GM10248 (cell line): ENCODE results near the gene LCN2.

Experiments used
- CTCF ChIA-PET: fragments of 300-600 bp; sonication (Branson Sonifier 250); formaldehyde crosslinking; extraction: SDS; loops from one replicate; lab custom pipeline; 2021; ENCODE audit warnings: antibody characterized with exemption; lab: Yijun Ruan, JAX
- POLR2A ChIA-PET: fragments of 350-650 bp; sonication (Branson Sonifier 250); formaldehyde crosslinking; extraction: SDS; loops from one replicate; lab custom pipeline; 2020; ENCODE audit warnings: antibody characterized with exemption; lab: Yijun Ruan, JAX
- DNase-seq: peaks from one replicate; pipeline ENCODE4 v3.0.0; 2012; ENCODE audit errors: extremely low spot score
- TF ChIP-seq, protein P1 (sequence below): IDR thresholded peaks from 2 replicates; pipeline ENCODE4 v1.5.1; 2012; ENCODE audit warnings: mild to moderate bottlenecking, low read depth; ENCODE audit errors: extremely low read depth, missing control alignments, control extremely low read depth

The LCN2 gene

DNA sequence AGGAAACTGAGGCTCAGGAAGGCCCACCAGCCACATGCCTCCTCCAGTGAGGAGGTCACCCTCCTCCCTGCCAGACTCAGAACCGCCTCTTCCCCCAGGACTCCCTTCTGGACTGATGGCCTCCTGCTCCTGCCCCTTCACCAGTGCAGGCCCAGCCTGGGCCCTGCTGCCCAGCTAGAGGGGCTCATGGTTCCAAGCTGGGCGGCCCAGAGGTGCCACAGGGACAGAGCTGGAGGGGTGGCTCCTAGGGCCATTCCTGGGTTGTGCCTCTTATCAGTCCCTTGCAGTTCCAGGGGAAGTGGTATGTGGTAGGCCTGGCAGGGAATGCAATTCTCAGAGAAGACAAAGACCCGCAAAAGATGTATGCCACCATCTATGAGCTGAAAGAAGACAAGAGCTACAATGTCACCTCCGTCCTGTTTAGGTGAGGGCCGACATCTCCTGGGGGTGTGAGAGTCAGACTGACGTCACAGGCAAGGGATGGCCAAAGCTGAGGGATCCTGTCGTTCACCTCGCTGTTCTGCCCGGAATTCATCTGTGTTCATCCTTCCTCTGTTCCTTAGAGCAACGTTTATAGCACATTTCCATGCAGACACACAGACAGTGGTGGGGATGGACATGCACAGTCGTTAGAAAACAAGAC lies 819 bp downstream of the LCN2 start:
- DNase-seq, result no peak
- ChIA-PET POLR2A (no interaction called here), CTCF (no interaction called here)

DNA sequence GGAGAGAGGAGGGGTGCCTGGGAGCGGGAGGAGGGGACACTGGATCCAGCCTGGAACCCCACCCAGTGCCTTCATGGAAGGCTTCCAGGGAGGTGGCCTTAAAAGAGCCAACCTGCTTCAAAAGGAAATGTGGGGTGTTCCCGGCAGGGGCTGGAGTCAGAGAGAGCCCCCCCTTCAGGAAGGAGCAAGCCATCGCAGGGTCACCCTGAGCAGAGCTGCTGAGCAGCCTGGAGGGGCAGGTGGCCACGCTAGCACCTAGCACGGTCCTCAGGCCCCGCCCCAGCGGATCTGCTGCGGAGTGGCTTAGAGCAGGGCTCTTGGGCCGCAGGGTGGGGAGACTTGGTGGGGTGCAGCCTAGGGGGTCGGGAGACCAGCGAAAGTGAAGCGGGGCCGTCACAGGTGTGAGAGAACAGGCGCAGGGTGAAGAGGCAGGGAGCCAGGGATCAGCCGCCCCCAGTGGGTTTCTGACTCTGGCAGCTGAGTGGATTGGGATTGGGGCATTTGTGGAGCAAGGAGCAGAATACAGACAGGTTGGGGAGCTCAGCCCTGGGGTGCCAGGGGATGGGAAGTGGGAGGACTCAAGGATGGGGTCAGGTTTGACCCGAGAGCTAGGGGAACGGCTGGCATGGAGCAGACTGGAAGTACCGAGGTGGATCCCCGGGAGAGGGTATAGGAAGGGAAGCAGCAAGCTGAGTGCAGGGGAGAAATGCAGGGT lies 1.5 kb downstream of the LCN2 start:
- CTCF ChIA-PET, result interaction anchor here (1.1 to 1.4 kb wide), 3 partner anchors 9 to 48 kb away, joined by 3 to 5 read pairs (median 3); partner anchors contain the start of gene BBLN
- POLR2A ChIA-PET, result no interaction called here
- no peak for DNase-seq
- TF ChIP-seq, protein P1, sequence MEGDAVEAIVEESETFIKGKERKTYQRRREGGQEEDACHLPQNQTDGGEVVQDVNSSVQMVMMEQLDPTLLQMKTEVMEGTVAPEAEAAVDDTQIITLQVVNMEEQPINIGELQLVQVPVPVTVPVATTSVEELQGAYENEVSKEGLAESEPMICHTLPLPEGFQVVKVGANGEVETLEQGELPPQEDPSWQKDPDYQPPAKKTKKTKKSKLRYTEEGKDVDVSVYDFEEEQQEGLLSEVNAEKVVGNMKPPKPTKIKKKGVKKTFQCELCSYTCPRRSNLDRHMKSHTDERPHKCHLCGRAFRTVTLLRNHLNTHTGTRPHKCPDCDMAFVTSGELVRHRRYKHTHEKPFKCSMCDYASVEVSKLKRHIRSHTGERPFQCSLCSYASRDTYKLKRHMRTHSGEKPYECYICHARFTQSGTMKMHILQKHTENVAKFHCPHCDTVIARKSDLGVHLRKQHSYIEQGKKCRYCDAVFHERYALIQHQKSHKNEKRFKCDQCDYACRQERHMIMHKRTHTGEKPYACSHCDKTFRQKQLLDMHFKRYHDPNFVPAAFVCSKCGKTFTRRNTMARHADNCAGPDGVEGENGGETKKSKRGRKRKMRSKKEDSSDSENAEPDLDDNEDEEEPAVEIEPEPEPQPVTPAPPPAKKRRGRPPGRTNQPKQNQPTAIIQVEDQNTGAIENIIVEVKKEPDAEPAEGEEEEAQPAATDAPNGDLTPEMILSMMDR, result peak; percentile 25

More for the DNA sequence above, 819 bp downstream of the LCN2 start:
- TF ChIP-seq, protein P1, result no peak

DNA sequence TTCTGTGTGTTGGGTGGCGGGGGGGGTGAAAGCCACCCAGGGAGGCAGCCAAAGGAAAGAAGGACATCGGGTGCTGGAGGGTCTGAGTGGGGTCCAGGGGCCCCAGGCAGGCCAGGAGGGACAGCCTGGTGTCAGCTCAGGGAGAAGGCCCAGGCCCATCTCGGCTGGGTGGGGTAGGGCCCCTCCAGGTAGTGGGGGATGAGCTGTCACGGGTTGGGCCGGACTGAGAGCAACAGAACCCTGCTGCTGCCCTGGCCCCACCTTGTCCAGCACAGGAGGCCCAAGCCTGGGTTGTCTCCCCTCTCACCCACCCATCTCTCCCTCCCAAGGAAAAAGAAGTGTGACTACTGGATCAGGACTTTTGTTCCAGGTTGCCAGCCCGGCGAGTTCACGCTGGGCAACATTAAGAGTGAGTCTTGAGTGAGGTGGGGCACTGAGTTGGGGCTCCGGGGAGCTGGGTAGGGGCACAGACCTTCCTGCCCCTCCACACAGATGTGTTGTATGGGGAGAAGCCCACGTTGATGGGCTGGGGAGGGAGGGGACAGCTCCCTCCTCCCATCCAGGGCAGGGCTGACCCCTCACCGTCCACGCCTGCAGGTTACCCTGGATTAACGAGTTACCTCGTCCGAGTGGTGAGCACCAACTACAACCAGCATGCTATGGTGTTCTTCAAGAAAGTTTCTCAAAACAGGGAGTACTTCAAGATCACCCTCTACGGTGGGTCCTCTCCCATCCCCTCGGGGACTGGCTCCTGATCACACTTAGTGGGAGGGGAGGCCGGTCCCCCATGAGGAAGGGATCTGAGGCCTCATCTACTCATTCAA lies 2.3 kb downstream of the LCN2 start:
- ChIA-PET POLR2A (no interaction called here), CTCF (interaction anchor here (1.1 to 1.4 kb wide), 3 partner anchors 9 to 47 kb away, joined by 3 to 5 read pairs (median 3); partner anchors contain the start of gene BBLN)
- TF ChIP-seq, protein P1, result no peak
- DNase-seq, result no peak

DNA sequence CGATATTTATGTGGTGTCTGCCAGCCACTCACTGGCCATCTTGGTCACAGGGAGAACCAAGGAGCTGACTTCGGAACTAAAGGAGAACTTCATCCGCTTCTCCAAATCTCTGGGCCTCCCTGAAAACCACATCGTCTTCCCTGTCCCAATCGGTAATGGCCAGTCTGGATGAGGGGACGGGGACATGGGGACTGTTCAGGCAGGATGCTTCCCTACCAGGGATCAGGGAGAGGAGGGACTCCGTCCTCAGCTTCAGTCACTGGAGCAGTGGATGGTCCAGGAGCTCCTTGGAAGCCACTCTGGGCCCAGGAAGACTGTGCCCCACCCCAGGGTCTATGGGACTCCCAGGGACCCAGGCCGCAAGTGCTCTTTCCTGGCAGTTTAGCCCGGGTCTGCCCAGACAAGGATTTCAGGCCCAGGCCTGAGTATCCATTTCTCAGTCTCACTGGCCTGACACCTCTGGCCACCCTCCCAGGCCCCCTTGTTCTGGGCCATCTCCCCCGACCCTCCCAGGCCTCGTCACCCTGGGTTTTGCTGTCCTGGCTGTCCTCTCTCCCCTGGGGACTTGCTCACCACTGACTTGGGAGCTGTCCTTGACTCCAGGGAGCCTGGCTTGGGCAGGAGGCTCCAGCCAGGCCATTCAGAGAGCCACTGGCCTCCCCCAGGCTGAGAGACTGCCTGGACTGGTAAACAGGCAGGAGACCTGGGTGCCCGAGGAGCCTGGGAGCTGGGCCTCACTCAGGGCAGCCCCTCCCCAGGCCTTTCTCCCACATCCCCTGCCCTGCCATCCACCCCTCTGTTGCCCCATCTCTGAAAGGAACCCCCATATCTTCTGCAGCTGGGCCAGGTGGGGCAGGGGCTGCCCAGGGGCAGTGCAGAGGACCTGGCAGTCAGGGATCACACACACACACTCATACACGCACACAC lies 3.1 kb downstream of the LCN2 start:
- TF ChIP-seq, protein P1, result no peak
- DNase-seq, result no peak
- ChIA-PET CTCF (interaction anchor here (1.4 kb wide), 1 partner anchor 11 kb away, joined by 3 read pairs; no protein-coding TSS in a partner anchor), POLR2A (no interaction called here)

DNA sequence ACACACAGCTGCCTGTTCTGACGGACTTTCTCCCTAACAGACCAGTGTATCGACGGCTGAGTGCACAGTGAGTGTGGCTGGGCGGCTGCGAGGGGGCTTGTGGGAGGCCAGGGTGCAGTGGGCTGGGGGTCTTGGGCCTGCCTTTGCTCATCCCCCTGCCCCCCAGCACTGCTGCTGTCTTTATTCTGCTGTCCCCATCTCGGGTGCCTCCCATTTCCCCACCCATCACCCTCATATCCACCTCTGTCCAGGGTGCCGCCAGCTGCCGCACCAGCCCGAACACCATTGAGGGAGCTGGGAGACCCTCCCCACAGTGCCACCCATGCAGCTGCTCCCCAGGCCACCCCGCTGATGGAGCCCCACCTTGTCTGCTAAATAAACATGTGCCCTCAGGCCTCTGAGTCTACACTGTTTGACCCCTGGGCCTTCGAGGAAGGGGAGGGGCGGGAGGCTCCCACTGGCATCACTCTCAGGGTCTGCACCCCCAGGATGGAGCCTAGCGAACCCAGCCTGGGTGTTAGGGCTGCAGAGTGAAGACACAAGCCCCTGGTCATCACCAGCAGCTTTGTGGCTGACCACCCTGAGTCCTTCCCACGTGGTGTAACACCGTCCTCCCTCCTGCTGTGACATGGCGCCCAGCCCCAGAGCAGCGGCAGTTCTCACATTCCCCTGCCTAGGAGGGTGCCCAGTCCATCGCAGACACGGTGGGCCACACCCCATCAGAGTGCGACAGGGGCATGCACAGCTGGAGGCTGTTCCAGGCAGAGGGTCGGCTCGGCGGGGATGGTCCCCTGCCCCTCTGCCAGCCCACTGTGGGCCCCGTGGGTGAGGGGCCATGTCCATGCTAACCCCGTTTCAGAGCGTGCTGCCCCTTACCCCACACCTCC lies 4.0 kb downstream of the LCN2 start:
- DNase-seq, result no peak
- CTCF ChIA-PET, result no interaction called here
- POLR2A ChIA-PET, result no interaction called here
- TF ChIP-seq, protein P1, result no peak
